A673 (cell line): Measurements from ENCODE around the gene FHL2.

ENCODE experiments used
- EZH2 ChIP-seq: fragments of 200-600 bp; sonication (generic); IDR thresholded peaks from 2 replicates; pipeline ENCODE4 v1.6.1; 2017; ENCODE audit warnings: borderline replicate concordance, low read depth, mild to moderate bottlenecking, mixed read lengths, antibody characterized with exemption, low read length; ENCODE audit not compliant: poor library complexity, severe bottlenecking
- TF ChIP-seq, protein P1 (sequence below): fragments of 300-800, 200-600 bp; sonication (generic); conservative IDR thresholded peaks from 2 replicates; pipeline ENCODE4 v1.5.1; 2017; ENCODE audit warnings: low read depth, mild to moderate bottlenecking, antibody characterized with exemption, low read length, moderate library complexity, mixed read lengths

DNA sequence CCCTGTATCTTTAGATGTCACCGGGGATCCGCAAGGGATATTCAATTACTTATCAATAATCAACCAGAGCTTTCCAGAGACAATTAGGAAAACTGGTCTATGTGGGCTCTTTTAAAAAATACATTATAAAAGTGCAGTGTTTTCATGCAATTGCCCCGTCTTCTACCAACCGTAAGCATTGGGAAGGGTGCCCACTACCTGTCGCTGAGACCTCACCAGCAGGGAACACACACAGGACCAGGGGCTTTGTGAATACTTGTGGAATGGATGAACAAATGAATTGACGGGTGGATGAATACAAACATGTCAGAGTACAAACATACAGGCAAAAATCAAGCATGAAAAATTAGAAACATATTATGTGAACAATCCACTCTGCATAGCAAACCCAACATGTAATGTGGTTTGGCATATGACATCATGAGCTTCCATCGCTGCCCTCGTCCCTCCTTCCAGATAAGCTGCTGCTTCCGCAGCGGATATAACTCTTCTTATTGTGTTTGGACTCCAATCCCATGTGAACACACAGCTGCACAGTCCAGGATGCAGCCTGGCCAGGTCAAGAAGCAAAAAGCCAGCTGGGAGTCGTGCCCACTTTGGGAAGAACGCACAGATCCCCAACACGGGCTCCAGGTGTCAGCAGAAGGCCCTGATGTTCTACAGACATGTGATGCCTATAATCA lies 5.3 kb downstream of the FHL2 start:
- TF ChIP-seq, protein P1, sequence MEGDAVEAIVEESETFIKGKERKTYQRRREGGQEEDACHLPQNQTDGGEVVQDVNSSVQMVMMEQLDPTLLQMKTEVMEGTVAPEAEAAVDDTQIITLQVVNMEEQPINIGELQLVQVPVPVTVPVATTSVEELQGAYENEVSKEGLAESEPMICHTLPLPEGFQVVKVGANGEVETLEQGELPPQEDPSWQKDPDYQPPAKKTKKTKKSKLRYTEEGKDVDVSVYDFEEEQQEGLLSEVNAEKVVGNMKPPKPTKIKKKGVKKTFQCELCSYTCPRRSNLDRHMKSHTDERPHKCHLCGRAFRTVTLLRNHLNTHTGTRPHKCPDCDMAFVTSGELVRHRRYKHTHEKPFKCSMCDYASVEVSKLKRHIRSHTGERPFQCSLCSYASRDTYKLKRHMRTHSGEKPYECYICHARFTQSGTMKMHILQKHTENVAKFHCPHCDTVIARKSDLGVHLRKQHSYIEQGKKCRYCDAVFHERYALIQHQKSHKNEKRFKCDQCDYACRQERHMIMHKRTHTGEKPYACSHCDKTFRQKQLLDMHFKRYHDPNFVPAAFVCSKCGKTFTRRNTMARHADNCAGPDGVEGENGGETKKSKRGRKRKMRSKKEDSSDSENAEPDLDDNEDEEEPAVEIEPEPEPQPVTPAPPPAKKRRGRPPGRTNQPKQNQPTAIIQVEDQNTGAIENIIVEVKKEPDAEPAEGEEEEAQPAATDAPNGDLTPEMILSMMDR = no peak
- no peak for TF ChIP-seq EZH2
